Jurkat, Clone E6-1 (cell line): ENCODE measurements around the gene RCBTB2.

Experiments used
- DNase-seq: peaks from one replicate; pipeline ENCODE4 v3.0.0-alpha.2; 2011; ENCODE audit warnings: low read depth, low spot score
- H3K4me3 ChIP-seq: 2 replicates; pipeline ENCODE4 v1.5.1; 2011; ENCODE audit warnings: mild to moderate bottlenecking, low read length, control low read depth, moderate library complexity

The RCBTB2 gene

GRCh38 chr13:48535766-48536165 lies 2.9 kb upstream of the RCBTB2 start:
- no peak overlapping the region for H3K4me3 ChIP-seq
- DNase-seq, result no peak

GRCh38 chr13:48534911-48535501 lies 2.1 kb upstream of the RCBTB2 start:
- DNase-seq, result no peak
- H3K4me3 ChIP-seq, result no peak overlapping the region

GRCh38 chr13:48533961-48534600 lies 1.2 kb upstream of the RCBTB2 start:
- DNase-seq, result no peak
- H3K4me3 ChIP-seq, result no peak overlapping the region

DNA sequence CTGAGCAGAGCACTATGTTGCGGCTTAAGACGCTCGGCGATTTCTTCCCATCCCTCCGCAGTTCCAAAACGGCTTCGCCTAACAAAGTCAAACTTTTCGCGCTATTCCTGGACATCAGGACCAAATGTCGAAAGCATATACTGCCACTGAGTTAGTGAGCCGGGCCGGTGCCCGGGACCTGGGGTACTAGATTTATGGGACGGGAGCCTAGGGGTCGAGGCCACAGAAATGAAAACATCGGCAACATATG lies 699 bp downstream of the RCBTB2 start:
- no peak for DNase-seq
- H3K4me3 ChIP-seq, result no peak overlapping the region

- DNase-seq, result no peak
Observed at GRCh38 chr13:48531416-48532255, 1.2 kb downstream of the RCBTB2 start.

DNA sequence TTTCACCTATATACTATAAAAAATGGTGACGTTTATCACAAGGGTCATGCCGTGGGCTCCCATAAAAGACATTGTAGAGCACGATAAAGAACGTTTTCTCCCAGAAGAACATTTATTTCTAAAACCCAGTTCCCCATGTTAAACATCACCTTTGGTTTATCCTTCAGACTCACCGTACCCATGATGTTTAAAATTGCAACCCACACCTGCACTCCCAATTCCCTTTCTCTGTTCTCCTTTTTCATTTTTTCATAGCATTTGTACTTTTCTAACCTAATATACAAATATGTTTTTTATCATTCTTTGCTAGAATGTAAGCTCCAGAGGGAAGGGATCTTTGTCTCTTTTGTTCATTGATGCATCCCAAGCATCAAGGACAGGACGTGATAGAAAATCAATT lies 2.0 kb downstream of the RCBTB2 start:
- no peak overlapping the region for H3K4me3 ChIP-seq

More at GRCh38 chr13:48531416-48532255, 1.2 kb downstream of the RCBTB2 start:
- H3K4me3 ChIP-seq, result no peak overlapping the region

DNA sequence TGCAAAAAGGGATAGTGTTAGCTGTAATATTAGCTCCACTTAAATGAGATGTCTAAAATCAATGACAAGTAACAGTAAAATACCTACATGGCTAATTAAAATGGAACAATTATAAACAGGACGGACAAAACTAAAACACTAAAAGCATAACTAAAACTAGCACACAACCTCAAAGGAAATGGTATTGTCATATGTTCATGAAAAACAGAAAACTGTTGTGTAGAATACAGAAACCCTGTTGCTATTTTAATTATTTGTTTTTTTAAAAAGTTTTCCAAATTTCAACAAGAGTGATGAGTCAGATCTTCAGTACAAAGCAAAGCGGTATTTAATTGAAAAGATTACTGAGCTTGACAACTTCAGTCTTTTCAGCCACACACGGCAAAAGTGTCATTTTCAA lies 4.2 kb downstream of the RCBTB2 start:
- no peak overlapping the region for H3K4me3 ChIP-seq
- DNase-seq, result no peak

More for the DNA sequence above, 2.0 kb downstream of the RCBTB2 start:
- DNase-seq, result no peak

- no peak overlapping the region for H3K4me3 ChIP-seq
- no peak for DNase-seq
Observed at GRCh38 chr13:48527955-48528354, 4.9 kb downstream of the RCBTB2 start.

DNA sequence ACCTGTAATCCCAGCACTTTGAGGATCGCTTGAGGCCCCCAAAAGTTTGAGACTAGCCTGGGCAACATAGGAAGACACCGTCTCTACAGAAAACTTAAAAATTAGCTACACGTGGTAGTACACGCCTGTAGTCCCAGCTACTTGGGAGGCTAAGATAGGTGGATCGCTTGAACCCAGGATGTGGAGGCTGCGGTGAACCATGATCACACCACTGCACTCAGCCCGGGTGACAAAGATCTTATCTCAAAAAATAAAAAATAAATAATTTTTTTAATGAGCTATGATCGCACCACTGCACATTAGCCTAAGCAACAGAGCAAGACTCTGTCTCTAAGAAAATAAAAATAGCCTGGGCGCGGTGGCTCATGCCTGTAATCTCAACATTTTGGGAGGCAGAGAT lies 6.6 kb downstream of the RCBTB2 start:
- DNase-seq, result no peak
- no peak overlapping the region for H3K4me3 ChIP-seq

DNA sequence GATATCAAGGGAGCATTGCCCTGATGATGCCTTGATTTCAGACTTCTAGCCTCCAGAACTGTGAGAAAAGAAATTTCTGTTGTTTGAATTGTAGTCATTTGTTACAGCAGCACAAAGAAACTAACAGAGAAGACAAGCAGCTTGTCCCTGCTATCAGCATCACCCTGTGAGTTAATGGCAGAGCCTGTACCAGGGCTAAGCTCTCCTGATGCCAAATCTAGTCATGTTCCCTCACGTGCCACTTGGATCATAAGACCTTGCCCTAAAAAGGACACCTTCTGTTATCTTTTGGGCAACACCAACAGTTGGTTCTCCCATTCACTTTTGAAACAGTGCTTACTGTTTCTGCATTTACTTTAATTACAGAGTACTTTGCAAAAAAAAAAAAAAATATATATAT lies 14.8 kb downstream of the RCBTB2 start:
- no peak for DNase-seq
- H3K4me3 ChIP-seq, result no peak overlapping the region

DNA sequence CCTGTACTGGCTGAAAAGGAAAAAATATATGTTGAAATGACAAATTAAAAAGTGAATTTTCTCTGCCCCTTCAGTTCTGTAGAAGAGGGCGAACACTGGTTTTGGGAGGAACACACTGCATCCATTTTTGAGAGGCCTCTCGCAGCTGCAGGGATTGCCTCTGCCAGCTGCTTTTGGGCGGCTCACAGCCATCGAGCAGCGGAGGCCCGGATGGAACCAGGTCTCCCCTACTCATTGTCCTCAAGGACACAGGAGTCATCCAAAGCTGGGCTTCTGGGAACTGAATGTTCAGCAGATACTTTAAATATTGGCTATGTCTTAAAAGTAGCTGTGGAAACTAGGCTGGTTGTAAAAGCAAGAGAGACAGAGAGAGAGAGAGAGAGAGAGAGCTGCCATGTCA lies 17.1 kb downstream of the RCBTB2 start:
- H3K4me3 ChIP-seq, result no peak overlapping the region

GRCh38 chr13:48514793-48515192 lies 18.1 kb downstream of the RCBTB2 start:
- no peak overlapping the region for H3K4me3 ChIP-seq
- no peak for DNase-seq

More for the DNA sequence above, 17.1 kb downstream of the RCBTB2 start:
- DNase-seq, result no peak

GRCh38 chr13:48511621-48512230 lies 21.2 kb downstream of the RCBTB2 start:
- DNase-seq, result no peak
- no peak overlapping the region for H3K4me3 ChIP-seq

DNA sequence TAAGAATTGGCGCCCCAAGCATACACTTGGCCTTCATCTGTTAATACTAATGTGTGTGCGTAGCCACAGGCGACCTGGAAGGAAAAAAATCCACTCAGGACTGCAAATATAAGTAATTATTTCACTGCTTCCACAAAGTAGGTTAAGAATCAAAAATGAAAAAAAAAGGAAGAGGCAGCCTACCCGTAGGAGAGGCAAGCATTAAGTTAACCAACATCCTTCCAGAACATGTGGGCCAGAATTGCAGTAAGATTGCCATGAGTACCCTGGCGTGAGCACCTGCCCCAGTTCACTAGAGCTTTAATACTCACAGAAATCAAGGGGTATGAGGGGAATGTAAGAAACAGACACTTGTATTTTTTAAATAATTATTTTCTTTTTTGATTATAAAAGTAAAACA lies 22.2 kb downstream of the RCBTB2 start:
- DNase-seq, result no peak
- H3K4me3 ChIP-seq, result no peak overlapping the region

- DNase-seq, result no peak
- no peak overlapping the region for H3K4me3 ChIP-seq
Observed at GRCh38 chr13:48508011-48508410, 24.9 kb downstream of the RCBTB2 start.

DNA sequence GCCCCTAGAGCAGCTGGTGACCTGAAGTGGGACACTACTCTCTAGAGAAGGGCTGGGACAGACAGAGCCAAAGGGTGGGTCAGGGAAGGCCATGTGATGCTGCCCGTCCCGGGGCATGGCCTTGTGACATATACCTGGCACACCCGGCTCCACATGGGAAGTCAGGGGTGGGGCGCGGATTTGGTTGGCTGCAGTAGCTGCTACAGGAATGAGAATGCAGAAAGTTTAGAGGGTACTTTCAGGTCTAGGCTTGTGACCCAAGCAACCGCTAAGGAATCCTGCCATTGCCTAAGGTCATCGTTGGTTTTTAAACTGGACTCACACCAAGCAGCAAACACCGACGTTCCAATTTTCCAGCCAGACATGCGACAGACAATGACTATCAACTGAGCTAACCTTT lies 25.9 kb downstream of the RCBTB2 start:
- DNase-seq, result no peak
- no peak overlapping the region for H3K4me3 ChIP-seq

DNA sequence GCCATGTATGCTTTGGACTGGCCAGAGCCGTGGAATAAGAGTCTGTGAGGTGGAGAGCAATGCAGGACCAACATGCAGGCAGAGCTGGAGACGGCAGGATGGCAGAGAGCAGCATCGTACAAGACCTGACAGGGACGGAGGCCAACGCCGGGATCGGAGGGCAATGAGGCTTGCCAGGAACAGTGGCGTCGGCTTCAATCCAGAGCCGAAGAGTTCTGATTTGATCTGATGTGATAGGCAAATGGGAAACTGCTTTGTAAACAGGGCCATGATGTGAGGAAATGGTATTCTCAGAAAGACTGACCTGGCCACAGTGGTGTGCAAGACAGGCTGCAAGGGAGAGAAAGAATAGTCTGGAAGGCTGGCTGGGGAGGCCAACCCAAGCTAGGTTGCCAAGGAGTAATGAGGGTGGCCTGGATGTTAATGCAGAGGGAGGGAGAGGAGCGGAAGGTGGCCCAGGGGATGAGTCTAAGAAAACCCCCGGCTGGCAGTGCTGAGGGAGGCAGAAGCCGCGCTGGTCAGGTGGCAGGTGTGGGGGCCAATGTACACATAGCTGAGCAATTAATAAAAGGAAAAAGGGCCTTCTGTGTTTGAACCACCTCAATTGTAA lies 26.7 kb downstream of the RCBTB2 start:
- H3K4me3 ChIP-seq, result peak overlapping the region; percentile 31
- no peak for DNase-seq

DNA sequence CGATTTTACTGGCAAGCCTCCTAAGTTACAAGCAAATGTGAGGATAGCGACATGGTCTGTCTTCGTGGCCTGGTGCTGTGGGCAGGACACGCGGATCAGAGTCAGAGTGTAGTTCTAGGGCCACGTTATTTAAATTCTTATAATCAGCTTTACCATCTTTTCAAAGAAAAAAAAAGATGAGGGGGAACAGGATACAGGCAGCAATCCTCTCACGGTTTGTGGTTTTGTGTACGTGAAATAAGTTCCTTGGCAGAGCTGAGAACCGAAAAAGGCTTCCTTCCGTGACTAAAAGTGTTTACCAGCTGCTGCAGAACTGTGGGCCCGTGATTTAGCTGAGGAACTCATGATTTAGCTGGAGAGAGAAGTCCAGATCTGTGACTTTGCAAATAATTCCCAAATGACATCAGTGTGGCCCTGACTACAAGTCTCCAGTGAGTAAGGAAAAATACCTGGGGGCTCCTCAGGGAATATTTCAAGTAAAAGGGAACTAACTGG lies 27.2 kb downstream of the RCBTB2 start:
- DNase-seq, result peak; percentile 99
- peak overlapping the region; percentile 31 for H3K4me3 ChIP-seq

- DNase-seq, result peak; percentile 82
- H3K4me3 ChIP-seq, result no peak overlapping the region
Observed at GRCh38 chr13:48505012-48505411, 27.9 kb downstream of the RCBTB2 start.

- no peak overlapping the region for H3K4me3 ChIP-seq
- DNase-seq, result peak; percentile 69
Observed at GRCh38 chr13:48504606-48505005, 28.3 kb downstream of the RCBTB2 start.
